OCI-LY1 (cell line): ENCODE measurements around the gene SNRNP70.

Experiments used
- EZH2 ChIP-seq: fragments of 200-600 bp; sonication (generic), shearing (Covaris generic); IDR thresholded peaks from 2 replicates; pipeline ENCODE4 v1.8.0; 2017; ENCODE audit warnings: borderline replicate concordance, mixed run types, mild to moderate bottlenecking, antibody characterized with exemption, low read length, moderate library complexity, mixed read lengths
- TF ChIP-seq, protein P1 (sequence below): fragments of 200-600 bp; sonication (generic), shearing (Covaris generic); IDR thresholded peaks from 2 replicates; pipeline ENCODE4 v1.5.1; 2017; ENCODE audit warnings: mild to moderate bottlenecking, antibody characterized with exemption, low read length, moderate library complexity, mixed read lengths

DNA sequence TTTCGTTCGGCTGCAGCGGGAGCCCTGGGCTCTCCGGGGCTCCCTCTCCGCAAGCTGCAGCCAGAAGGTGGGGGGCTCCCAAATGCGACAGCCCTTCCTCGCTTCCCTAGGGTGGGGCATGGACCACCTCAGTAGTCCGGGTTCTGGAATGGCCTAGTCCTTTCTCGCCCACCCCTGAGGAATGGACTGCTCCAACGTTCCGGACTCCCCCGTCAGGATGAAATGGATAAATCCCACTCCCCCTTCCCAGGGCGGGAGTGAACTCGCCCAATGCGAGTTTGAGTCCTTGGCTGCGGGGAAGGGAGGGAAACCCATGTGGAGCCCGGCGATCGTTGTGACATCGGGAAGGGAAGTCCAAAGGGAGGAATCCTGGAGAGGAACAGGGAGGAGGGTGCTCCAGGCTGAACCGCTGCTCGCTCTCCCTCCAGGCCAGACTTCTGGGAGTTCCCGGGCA lies 64.4 kb downstream of the SNRNP70 start:
- TF ChIP-seq, protein P1, sequence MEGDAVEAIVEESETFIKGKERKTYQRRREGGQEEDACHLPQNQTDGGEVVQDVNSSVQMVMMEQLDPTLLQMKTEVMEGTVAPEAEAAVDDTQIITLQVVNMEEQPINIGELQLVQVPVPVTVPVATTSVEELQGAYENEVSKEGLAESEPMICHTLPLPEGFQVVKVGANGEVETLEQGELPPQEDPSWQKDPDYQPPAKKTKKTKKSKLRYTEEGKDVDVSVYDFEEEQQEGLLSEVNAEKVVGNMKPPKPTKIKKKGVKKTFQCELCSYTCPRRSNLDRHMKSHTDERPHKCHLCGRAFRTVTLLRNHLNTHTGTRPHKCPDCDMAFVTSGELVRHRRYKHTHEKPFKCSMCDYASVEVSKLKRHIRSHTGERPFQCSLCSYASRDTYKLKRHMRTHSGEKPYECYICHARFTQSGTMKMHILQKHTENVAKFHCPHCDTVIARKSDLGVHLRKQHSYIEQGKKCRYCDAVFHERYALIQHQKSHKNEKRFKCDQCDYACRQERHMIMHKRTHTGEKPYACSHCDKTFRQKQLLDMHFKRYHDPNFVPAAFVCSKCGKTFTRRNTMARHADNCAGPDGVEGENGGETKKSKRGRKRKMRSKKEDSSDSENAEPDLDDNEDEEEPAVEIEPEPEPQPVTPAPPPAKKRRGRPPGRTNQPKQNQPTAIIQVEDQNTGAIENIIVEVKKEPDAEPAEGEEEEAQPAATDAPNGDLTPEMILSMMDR = no peak
- no peak for TF ChIP-seq EZH2
